ENCODE measurements around the gene SMYD3. TPM values are rescaled to one million over a fixed set of nuclear protein-coding genes. Genes with fewer than 3 reads are reported as not detected.

Gene SMYD3
- total RNA-seq, 1 experiment from 2014 or later, result 25.5 TPM

GRCh38 chr1:246200225-246200624 is 306.9 kb downstream of the SMYD3 start:
- Histone ChIP-seq H2BK12ac (ENCODE audit: insufficient read length, low read depth, low read length) (no peak overlapping the region), H3K79me2 (ENCODE audit: insufficient read depth, low read length) (no peaks in the 10 kb centered on the region), H3K4ac (ENCODE audit: low read depth, low read length) (no peak overlapping the region), H3K14ac (ENCODE audit: insufficient read depth, low read length) (no peak overlapping the region), H3K9me3 (ENCODE audit: control insufficient read depth, low read depth, low read length) (no peaks in the 10 kb centered on the region), H2BK120ac (ENCODE audit: low read depth, low read length, poor library complexity, severe bottlenecking) (no peak overlapping the region), H3K27ac (ENCODE audit: insufficient read length, low read depth, low read length) (no peak overlapping the region), H3T11ph (ENCODE audit: low read length) (no peak overlapping the region), H2AK5ac (ENCODE audit: insufficient read length, low read length) (no peak overlapping the region), H4K91ac (ENCODE audit: insufficient read length, low read depth, low read length) (no peak overlapping the region), H4K5ac (ENCODE audit: insufficient read length, low read depth, low read length) (no peak overlapping the region), H2BK20ac (ENCODE audit: low read depth, low read length, poor library complexity, severe bottlenecking) (no peak overlapping the region), H3K9ac (ENCODE audit: extremely low read depth, insufficient read length, low read length) (no peak overlapping the region), H4K8ac (replicated peaks; ENCODE audit: insufficient read length, low read depth, low read length) (no peak overlapping the region), H2AFZ (ENCODE audit: low read length) (no peak overlapping the region), H4K20me1 (ENCODE audit: control insufficient read depth, insufficient read depth, insufficient read length) (no peaks in the 10 kb centered on the region), H3K23me2 (ENCODE audit: insufficient read length, low read depth, low read length, poor library complexity, severe bottlenecking) (no peaks in the 10 kb centered on the region), H3K4me1 (ENCODE audit: insufficient read depth, low read length) (no peaks in the 10 kb centered on the region), H3K23ac (ENCODE audit: insufficient read length, low read depth, low read length) (no peak overlapping the region), H3K79me1 (ENCODE audit: insufficient read depth, low read depth, low read length, poor library complexity, severe bottlenecking) (no peaks in the 10 kb centered on the region), H2BK15ac (ENCODE audit: low read depth, low read length) (no peak overlapping the region), H2BK5ac (ENCODE audit: insufficient read length, low read length) (no peak overlapping the region), H3K4me2 (ENCODE audit: insufficient read depth, insufficient read length, low read length) (no peak overlapping the region), H3K27me3 (ENCODE audit: insufficient read depth, low read length) (no peaks in the 10 kb centered on the region), H3K18ac (ENCODE audit: insufficient read length, low read depth, low read length) (no peak overlapping the region), H3K56ac (ENCODE audit: insufficient read length, low read depth, low read length) (no peak overlapping the region)
- Mint-ChIP-seq H3K27me3 (ENCODE audit: low read depth) (no peaks in the 10 kb centered on the region), H3K9me3 (no peaks in the 10 kb centered on the region), H3K27ac (no peak overlapping the region), H3K4me3 (no peak overlapping the region), H3K4me1 (peaks cover 6 to 9% of the 10 kb centered on the region in 2 experiments), H3K36me3 (ENCODE audit: insufficient read depth in 1 of 3, low read depth in 3 of 3) (no peaks in the 10 kb centered on the region)
- no peak for DNase-seq
- no peak for TF ChIP-seq CTCF (conservative IDR thresholded peaks at IDR 0.05)
- WGBS (ENCODE audit: extremely low coverage, insufficient read length, low lambda C conversion rate), result no CpG with 5 or more reads among the region's 15 CpGs

Data from H9 (cell line).